H1 (cell line): Measurements from ENCODE around the gene KIF1B. TPM values are rescaled to one million over a fixed set of nuclear protein-coding genes. Genes with fewer than 3 reads are reported as not detected.

ENCODE experiments used
- CTCF ChIA-PET: fragments of 300-600 bp; sonication (Branson Sonifier 250); formaldehyde crosslinking; loops from one replicate; lab custom pipeline; 2021; ENCODE audit not compliant: partially characterized antibody; lab: Charles Lee
- POLR2A ChIA-PET: fragments of 300-600 bp; sonication (Branson Sonifier 250); formaldehyde crosslinking; loops from one replicate; lab custom pipeline; 2021; ENCODE audit warnings: inconsistent platforms; ENCODE audit not compliant: partially characterized antibody; lab: Charles Lee
- DNase-seq, 2 experiments: peaks; one replicate each; pipeline versions ENCODE4 v3.0.0 to v3.0.0-alpha.2; 2010 to 2022; ENCODE audit warnings: low spot score in 2 of 2, low read depth in 1 of 2, mixed read lengths in 1 of 2
- FAIRE-seq: peaks from 2 replicates; lab custom pipeline; 2011; peaks lifted over from hg19 to GRCh38; lab: Jason Lieb, UNC
- H2AFZ ChIP-seq: 2 replicates; pipeline ENCODE4 v1.8.1; 2012; ENCODE audit warnings: low read length, inconsistent platforms
- H2AK5ac ChIP-seq: 2 replicates; pipeline ENCODE4 v1.6.1; 2013; ENCODE audit warnings: low read depth, low read length
- H2BK120ac ChIP-seq: replicated peaks from 2 replicates; pipeline ENCODE3; 2013; ENCODE audit warnings: low read depth, low read length, inconsistent platforms
- H2BK12ac ChIP-seq: 2 replicates; pipeline ENCODE4 v1.6.1; 2013; ENCODE audit warnings: low read depth, low read length
- H2BK15ac ChIP-seq: 2 replicates; pipeline ENCODE4 v1.6.1; 2013; ENCODE audit warnings: low read length
- H2BK20ac ChIP-seq: 2 replicates; pipeline ENCODE4 v1.6.1; 2013; ENCODE audit warnings: low read length
- H2BK5ac ChIP-seq: 2 replicates; pipeline ENCODE4 v1.6.1; 2013; ENCODE audit warnings: low read depth, low read length
- H3K14ac ChIP-seq: 2 replicates; pipeline ENCODE4 v1.6.1; 2013; ENCODE audit warnings: inconsistent platforms; ENCODE audit not compliant: insufficient read length
- H3K18ac ChIP-seq: 2 replicates; pipeline ENCODE4 v1.6.1; 2013; ENCODE audit warnings: low read length; ENCODE audit errors: extremely low read depth
- H3K23ac ChIP-seq: 2 replicates; pipeline ENCODE4 v1.6.1; 2013; ENCODE audit warnings: inconsistent platforms; ENCODE audit not compliant: insufficient read length
- H3K23me2 ChIP-seq: 2 replicates; pipeline ENCODE4 v1.6.1; 2013; ENCODE audit warnings: low read depth, low read length
- H3K27ac ChIP-seq: 2 replicates; pipeline ENCODE4 v1.6.1; 2011; ENCODE audit warnings: low read depth, low read length, inconsistent platforms
- H3K27me3 ChIP-seq, 4 experiments: replicated peaks in 1 of 4; 1 replicate in 1 of 4; 2 replicates in 3 of 4; pipeline versions ENCODE4 v1.6.1 to v1.8.1; 2011 to 2013; ENCODE audit warnings: low read length in 3 of 4, mild to moderate bottlenecking in 3 of 4, inconsistent platforms in 2 of 4, mixed read lengths in 2 of 4, moderate library complexity in 1 of 4; ENCODE audit not compliant: control insufficient read depth in 3 of 4, insufficient read depth in 3 of 4; ENCODE audit errors: extremely low read depth in 1 of 4
- H3K36me3 ChIP-seq, 4 experiments: 2 replicates each; pipeline versions ENCODE4 v1.6.1 to v1.8.1; 2011 to 2013; ENCODE audit warnings: mild to moderate bottlenecking in 4 of 4, low read length in 3 of 4, moderate library complexity in 2 of 4, control low read depth in 1 of 4, inconsistent platforms in 1 of 4; ENCODE audit not compliant: insufficient read depth in 4 of 4, control insufficient read depth in 2 of 4
- H3K4ac ChIP-seq: replicated peaks from 2 replicates; pipeline ENCODE3; 2013; ENCODE audit warnings: low read length, low read depth, mixed read lengths, inconsistent platforms; ENCODE audit not compliant: insufficient read length
- H3K4me1 ChIP-seq, 4 experiments: replicated peaks in 1 of 4; 1 replicate in 1 of 4; 2 replicates in 3 of 4; pipeline versions ENCODE4 v1.6.1 to v1.8.1; 2011 to 2013; ENCODE audit warnings: low read length in 3 of 4, inconsistent platforms in 2 of 4, mixed read lengths in 1 of 4; ENCODE audit not compliant: insufficient read depth in 4 of 4, control insufficient read depth in 3 of 4
- H3K4me2 ChIP-seq, 2 experiments: 2 replicates each; pipeline versions ENCODE4 v1.6.1 to v1.8.1; 2011 to 2013; ENCODE audit warnings: low read depth in 2 of 2, low read length in 2 of 2, control low read depth in 1 of 2, inconsistent platforms in 1 of 2, mild to moderate bottlenecking in 1 of 2; ENCODE audit not compliant: insufficient read depth in 1 of 2
- H3K4me3 ChIP-seq, 4 experiments: fragments of 200-600, 300-600 bp in 1 of 4; sonication (generic), shearing (Covaris generic), sonication (Bioruptor Twin) in 1 of 4; 2 replicates each; pipeline versions ENCODE4 v1.5.1 to v1.8.1; 2011 to 2016; ENCODE audit warnings: low read length in 4 of 4, low read depth in 3 of 4, control low read depth in 2 of 4, inconsistent platforms in 2 of 4, mild to moderate bottlenecking in 2 of 4, mixed read lengths in 1 of 4, moderate library complexity in 1 of 4; ENCODE audit not compliant: insufficient read depth in 2 of 4; ENCODE audit errors: extremely low read depth in 1 of 4
- H3K56ac ChIP-seq: replicated peaks from 2 replicates; pipeline ENCODE3; 2013; ENCODE audit warnings: low read depth, mild to moderate bottlenecking, mixed read lengths, low read length, inconsistent platforms; ENCODE audit not compliant: insufficient read length
- H3K79me1 ChIP-seq: 2 replicates; pipeline ENCODE4 v1.6.1; 2013; ENCODE audit warnings: low read depth, low read length, control low read depth
- H3K79me2 ChIP-seq, 2 experiments: 2 replicates each; pipeline versions ENCODE4 v1.6.1 to v1.8.1; 2012 to 2013; ENCODE audit warnings: low read length in 2 of 2, mild to moderate bottlenecking in 2 of 2, inconsistent platforms in 1 of 2; ENCODE audit not compliant: insufficient read depth in 2 of 2, control insufficient read depth in 1 of 2
- H3K9ac ChIP-seq, 4 experiments: replicated peaks in 1 of 4; 1 replicate in 1 of 4; 2 replicates in 3 of 4; pipeline versions ENCODE4 v1.6.1 to v1.8.1; 2011 to 2013; ENCODE audit warnings: low read depth in 3 of 4, low read length in 3 of 4, control low read depth in 2 of 4, mild to moderate bottlenecking in 2 of 4, moderate library complexity in 2 of 4, inconsistent platforms in 1 of 4; ENCODE audit errors: extremely low read depth in 1 of 4
- H3K9me3 ChIP-seq, 2 experiments: 2 replicates each; pipeline versions ENCODE4 v1.6.1 to v1.8.1; 2012 to 2013; ENCODE audit warnings: mild to moderate bottlenecking in 2 of 2, moderate library complexity in 2 of 2, control low read depth in 1 of 2, inconsistent platforms in 1 of 2, low read depth in 1 of 2, low read length in 1 of 2, mixed read lengths in 1 of 2; ENCODE audit not compliant: insufficient read depth in 2 of 2
- H4K20me1 ChIP-seq, 2 experiments: replicated peaks in 1 of 2; 2 replicates each; pipeline versions ENCODE3 to v1.8.1; 2011 to 2013; ENCODE audit warnings: inconsistent platforms in 2 of 2, low read length in 2 of 2, mild to moderate bottlenecking in 1 of 2; ENCODE audit not compliant: insufficient read depth in 2 of 2, control insufficient read depth in 1 of 2
- H4K5ac ChIP-seq: 2 replicates; pipeline ENCODE4 v1.6.1; 2013; ENCODE audit warnings: low read length, low read depth, mixed read lengths, inconsistent platforms; ENCODE audit not compliant: insufficient read length
- H4K8ac ChIP-seq: 2 replicates; pipeline ENCODE4 v1.8.0; 2013; ENCODE audit warnings: mild to moderate bottlenecking, moderate library complexity, low read length, inconsistent platforms; ENCODE audit not compliant: insufficient read depth; ENCODE audit errors: extremely low read depth
- H4K91ac ChIP-seq: replicated peaks from 2 replicates; pipeline ENCODE3; 2013; ENCODE audit warnings: low read length, mixed read lengths, inconsistent platforms; ENCODE audit not compliant: insufficient read length
- CHD1 ChIP-seq: IDR thresholded peaks from 2 replicates; pipeline ENCODE4 v1.6.1; 2012; ENCODE audit warnings: low read depth, low read length, improper control_type of control experiment
- CREB1 ChIP-seq: IDR thresholded peaks from 2 replicates; pipeline ENCODE4 v1.6.1; 2012; ENCODE audit warnings: inconsistent platforms
- EZH2 ChIP-seq: fragments of 200-600 bp; sonication (generic); IDR thresholded peaks from 2 replicates; pipeline ENCODE4 v1.7.1; 2012; ENCODE audit warnings: low read depth, mild to moderate bottlenecking, moderate library complexity, low read length, inconsistent platforms; ENCODE audit not compliant: severe bottlenecking
- HDAC2 ChIP-seq, 2 experiments: fragments of 300-600 bp in 1 of 2; sonication (generic) in 1 of 2; IDR thresholded peaks; 2 replicates each; pipeline ENCODE4 v1.6.1; 2011 to 2012; ENCODE audit warnings: low read depth in 2 of 2, low read length in 2 of 2, mild to moderate bottlenecking in 2 of 2, moderate library complexity in 2 of 2, borderline replicate concordance in 1 of 2, inconsistent platforms in 1 of 2
- KDM1A ChIP-seq: fragments of 200-600, 300-600 bp; sonication (generic); IDR thresholded peaks from 2 replicates; pipeline ENCODE4 v1.7.1; 2016; ENCODE audit warnings: mild to moderate bottlenecking, low read length, borderline replicate concordance
- KDM5A ChIP-seq: fragments of 200-600 bp; IDR thresholded peaks from 2 replicates; pipeline ENCODE4 v1.7.1; 2012; ENCODE audit warnings: mild to moderate bottlenecking, low read length, inconsistent platforms, mixed read lengths
- TAF1 ChIP-seq: IDR thresholded peaks from 2 replicates; pipeline ENCODE4 v1.6.1; 2011; ENCODE audit warnings: mild to moderate bottlenecking, low read depth, low read length
- WGBS, 2 experiments: shearing (Covaris generic) in 1 of 2; methylation state at CpG; one replicate each; pipeline versions ENCODE4 v1.1.6 to v1.1.7; 2013 to 2015; ENCODE audit warnings: low lambda C conversion rate in 2 of 2, mixed read lengths in 2 of 2, inconsistent platforms in 1 of 2, low coverage in 1 of 2, missing lambda C conversion rate in 1 of 2; ENCODE audit not compliant: insufficient replicate concordance in 2 of 2, insufficient coverage in 1 of 2, insufficient read length in 1 of 2; ENCODE audit errors: extremely low coverage in 1 of 2, missing lambda C conversion rate in 1 of 2; 5-methylcytosine and 5-hydroxymethylcytosine counted together
- polyA plus RNA-seq, 7 experiments: library from polyadenylated mRNA; depleted of rRNA in 3 of 7; stranded (reverse) in 5 of 7; unstranded in 2 of 7; fragments of >200 nt in 5 of 7; fragments of 200-250 nt in 2 of 7; gene quantifications; 1 replicate in 5 of 7; 2 replicates in 1 of 7; 4 replicates in 1 of 7; pipeline versions ENCODE4 v1.2.1 to v1.2.3, GENCODE V29; 2011 to 2013; ENCODE audit warnings: missing spikeins in 2 of 7, mixed read lengths in 2 of 7
- total RNA-seq: library from RNA; stranded (reverse); fragmentation: NEBNext Ultra II Directional; extraction: Animal tissue kit (Norgen Biotek cat#: 25700); gene quantifications from 2 replicates; pipeline ENCODE4 v1.2.1, GENCODE V29; 2021
- TF ChIP-seq, protein P1 (sequence below): IDR thresholded peaks from 2 replicates; pipeline ENCODE4 v1.6.1; 2012; ENCODE audit warnings: inconsistent platforms
- TF ChIP-seq, protein P2 (sequence below): IDR thresholded peaks from 2 replicates; pipeline ENCODE4 v1.6.1; 2011; ENCODE audit warnings: low read length, improper control_type of control experiment

Gene KIF1B
- total and polyA plus RNA-seq, 2 of the 8 experiments (the other 6 are each of a cell fraction or from before 2014, with no cell fraction given) = 39.1 to 74.2 TPM

DNA sequence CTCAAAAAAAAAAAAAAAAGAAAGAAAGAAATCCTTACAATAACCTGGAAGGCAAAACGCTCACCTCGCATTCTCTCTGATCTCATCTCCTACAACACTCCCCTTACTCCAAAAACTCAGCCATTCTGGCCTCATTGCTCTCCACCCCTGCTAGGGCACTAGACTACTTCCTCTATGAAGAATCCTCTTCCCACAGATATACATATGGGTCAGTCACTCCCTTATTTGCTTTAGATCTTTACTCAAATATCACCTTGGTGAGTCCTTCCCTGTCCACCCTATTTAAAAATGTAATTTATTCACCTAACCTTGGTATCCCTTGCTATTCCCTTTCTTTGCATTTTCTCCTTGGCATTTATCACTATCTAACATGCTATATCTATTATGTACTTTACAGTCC, 24.6 kb upstream of the KIF1B start:
- no peak overlapping the region for H2BK5ac ChIP-seq
- no peak overlapping the region for H3K56ac ChIP-seq
- no peaks in the 10 kb centered on the region for H3K4me1 ChIP-seq
- no peak overlapping the region for H3K14ac ChIP-seq
- H2AFZ ChIP-seq = no peak overlapping the region
- TF ChIP-seq, protein P1, sequence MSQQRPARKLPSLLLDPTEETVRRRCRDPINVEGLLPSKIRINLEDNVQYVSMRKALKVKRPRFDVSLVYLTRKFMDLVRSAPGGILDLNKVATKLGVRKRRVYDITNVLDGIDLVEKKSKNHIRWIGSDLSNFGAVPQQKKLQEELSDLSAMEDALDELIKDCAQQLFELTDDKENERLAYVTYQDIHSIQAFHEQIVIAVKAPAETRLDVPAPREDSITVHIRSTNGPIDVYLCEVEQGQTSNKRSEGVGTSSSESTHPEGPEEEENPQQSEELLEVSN = no peak
- TF ChIP-seq KDM1A (no peak), KDM5A (no peak), CREB1 (no peak), HDAC2 (IDR thresholded peaks at IDR 0.05; ENCODE audit: borderline replicate concordance in 1 of 2, low read depth in 2 of 2, low read length in 2 of 2) (no peak), CHD1 (no peak), EZH2 (no peak), TAF1 (no peak)
- TF ChIP-seq, protein P2, sequence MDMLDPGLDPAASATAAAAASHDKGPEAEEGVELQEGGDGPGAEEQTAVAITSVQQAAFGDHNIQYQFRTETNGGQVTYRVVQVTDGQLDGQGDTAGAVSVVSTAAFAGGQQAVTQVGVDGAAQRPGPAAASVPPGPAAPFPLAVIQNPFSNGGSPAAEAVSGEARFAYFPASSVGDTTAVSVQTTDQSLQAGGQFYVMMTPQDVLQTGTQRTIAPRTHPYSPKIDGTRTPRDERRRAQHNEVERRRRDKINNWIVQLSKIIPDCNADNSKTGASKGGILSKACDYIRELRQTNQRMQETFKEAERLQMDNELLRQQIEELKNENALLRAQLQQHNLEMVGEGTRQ = no peak
- H2BK20ac ChIP-seq = no peak overlapping the region
- no peak overlapping the region for H2AK5ac ChIP-seq
- H3K23me2 ChIP-seq = no peaks in the 10 kb centered on the region; the same call in 1 of the 2 replicates
- H3K79me1 ChIP-seq = no peaks in the 10 kb centered on the region
- 100% methylated on average over 1 of the region's 2 CpGs; no CpG with 5 or more reads in 1 of the 2 experiments for WGBS, 2 experiments
- DNase-seq (no peak), FAIRE-seq (no peak)
- H2BK15ac ChIP-seq = no peak overlapping the region
- no peak overlapping the region for H3K4me2 ChIP-seq
- no peak overlapping the region for H4K5ac ChIP-seq
- no peak overlapping the region for H3K27ac ChIP-seq
- no peaks in the 10 kb centered on the region for H3K79me2 ChIP-seq
- no peak overlapping the region for H3K18ac ChIP-seq
- H3K27me3 ChIP-seq = no peaks in the 10 kb centered on the region
- H3K4me3 ChIP-seq = no peak overlapping the region
- no peak overlapping the region for H4K91ac ChIP-seq
- H3K9ac ChIP-seq = no peak overlapping the region
- H2BK12ac ChIP-seq = no peak overlapping the region
- no peak overlapping the region for H3K23ac ChIP-seq
- no peak overlapping the region for H3K4ac ChIP-seq
- no peak overlapping the region for H2BK120ac ChIP-seq
- peaks cover 0 to 2% (median 0%) of the 10 kb centered on the region in 4 experiments; a peak in 1 of 8 replicates for H3K36me3 ChIP-seq
- ChIA-PET CTCF (no interaction called here), POLR2A (interaction anchor here (0.6 kb wide), 1 partner anchor 122 kb away, joined by 3 read pairs; no protein-coding TSS in a partner anchor)
- H4K8ac ChIP-seq = no peak overlapping the region
- no peaks in the 10 kb centered on the region for H4K20me1 ChIP-seq
- no peaks in the 10 kb centered on the region for H3K9me3 ChIP-seq
